Myocyte (in vitro differentiated cells): ENCODE data around the gene KSR2. TPM values are rescaled to one million over a fixed set of nuclear protein-coding genes. Genes with fewer than 3 reads are reported as not detected.

Experiments
- DNase-seq: peaks from one replicate; pipeline ENCODE4 v3.0.0-alpha.2; 2012; ENCODE audit warnings: low read depth
- total RNA-seq: library from RNA; depleted of rRNA; stranded (reverse); fragments of >200 nt; gene quantifications from 2 replicates; pipeline ENCODE4 v1.2.3, GENCODE V29; 2014

The KSR2 gene
- total RNA-seq, 1 donor from 2014 or later, result not detected

- DNase-seq, result no peak
These were observed 520 bp downstream of the KSR2 start for GRCh38 chr12:117968151-117968789.

- no peak for DNase-seq
These were observed 1.3 kb downstream of the KSR2 start for GRCh38 chr12:117967512-117967911.

- DNase-seq, result no peak
These were observed 1.7 kb downstream of the KSR2 start for GRCh38 chr12:117967043-117967442.

- no peak for DNase-seq
These were observed 2.3 kb downstream of the KSR2 start for GRCh38 chr12:117966511-117966910.

GRCh38 chr12:117963836-117964235, 5.0 kb downstream of the KSR2 start:
- DNase-seq, result no peak

GRCh38 chr12:117936722-117937484, 31.9 kb downstream of the KSR2 start:
- DNase-seq, result no peak

- DNase-seq, result no peak
These were observed 35.2 kb downstream of the KSR2 start for GRCh38 chr12:117933545-117933944.

GRCh38 chr12:117926391-117926899, 42.3 kb downstream of the KSR2 start:
- no peak for DNase-seq

GRCh38 chr12:117921929-117922777, 46.6 kb downstream of the KSR2 start:
- DNase-seq, result no peak

GRCh38 chr12:117919479-117919878, 49.3 kb downstream of the KSR2 start:
- no peak for DNase-seq

GRCh38 chr12:117914686-117915085, 54.1 kb downstream of the KSR2 start:
- no peak for DNase-seq

GRCh38 chr12:117912756-117913155, 56.0 kb downstream of the KSR2 start:
- no peak for DNase-seq

GRCh38 chr12:117908411-117908810, 60.4 kb downstream of the KSR2 start:
- no peak for DNase-seq

GRCh38 chr12:117907108-117907689, 61.6 kb downstream of the KSR2 start:
- no peak for DNase-seq

- DNase-seq, result no peak
These were observed 64.7 kb downstream of the KSR2 start for GRCh38 chr12:117904051-117904450.

GRCh38 chr12:117903110-117903840, 65.5 kb downstream of the KSR2 start:
- no peak for DNase-seq

- DNase-seq, result no peak
These were observed 67.2 kb downstream of the KSR2 start for GRCh38 chr12:117901631-117902030.

- no peak for DNase-seq
These were observed 68.2 kb downstream of the KSR2 start for GRCh38 chr12:117900561-117900960.

GRCh38 chr12:117897372-117898161, 71.2 kb downstream of the KSR2 start:
- DNase-seq, result no peak

GRCh38 chr12:117896009-117896408, 72.8 kb downstream of the KSR2 start:
- no peak for DNase-seq
